Left ventricle myocardium inferior (tissue), 1 donor: ENCODE results near the gene PXYLP1. TPM values are rescaled to one million over a fixed set of nuclear protein-coding genes. Genes with fewer than 3 reads are reported as not detected.
"Not testable (repeated sequence)": the region's sequence is repeated elsewhere in the genome, so short reads cannot be mapped to it uniquely, and the experiment has no call there.

ENCODE experiments used
- DNase-seq: peaks from one replicate; pipeline ENCODE4 v3.0.0-alpha.2; 2020
- H3K27ac ChIP-seq: fragments of 200-600 bp; replicated peaks from 2 replicates; pipeline ENCODE4 v1.8.0; 2021
- H3K27me3 ChIP-seq: fragments of 200-600 bp; 2 replicates; pipeline ENCODE4 v1.8.0; 2021; ENCODE audit warnings: low read depth
- H3K36me3 ChIP-seq: fragments of 200-600 bp; 2 replicates; pipeline ENCODE4 v1.8.0; 2021
- H3K4me1 ChIP-seq: fragments of 200-600 bp; 2 replicates; pipeline ENCODE4 v1.8.0; 2021
- H3K4me3 ChIP-seq: fragments of 200-600 bp; 2 replicates; pipeline ENCODE4 v1.8.0; 2021; ENCODE audit warnings: mild to moderate bottlenecking, moderate library complexity
- H3K9me3 ChIP-seq: fragments of 200-600 bp; replicated peaks from 2 replicates; pipeline ENCODE4 v1.8.0; 2021
- CTCF ChIP-seq: fragments of 200-600 bp; IDR thresholded peaks from 2 replicates; pipeline ENCODE4 v1.8.0; 2021; ENCODE audit warnings: antibody characterized with exemption, mild to moderate bottlenecking, borderline replicate concordance
- intact Hi-C: fragments of 100-400 bp; cut with micrococcal nuclease; formaldehyde crosslinking; loops from one replicate; pipeline ENCODE4 v1.11.0; 2022
- total RNA-seq: library from RNA; stranded (reverse); fragmentation: NEBNext Ultra II Directional; extraction: Animal tissue kit (Norgen Biotek cat#: 25700); gene quantifications from one replicate; pipeline ENCODE4 v1.2.1, GENCODE V29; 2021
- donor health status: DM: no; HTN: yes; CAD: no; lungs with severe emphysema.

PXYLP1 gene
- total RNA-seq, 1 donor from 2014 or later, result 25.6 TPM

- Histone ChIP-seq H3K27ac (no peak overlapping the region), H3K9me3 (no peaks in the 10 kb centered on the region), H3K27me3 (peaks cover 18% of the 10 kb centered on the region), H3K36me3 (no peaks in the 10 kb centered on the region), H3K4me1 (no peaks in the 10 kb centered on the region), H3K4me3 (no peak overlapping the region)
- TF ChIP-seq CTCF, result no peak
- no peak for DNase-seq
- intact Hi-C loops, result loop anchor here (5.0 kb wide), 1 partner anchor 181 kb away; no protein-coding TSS in a partner anchor
Observed at GRCh38 chr3:141193066-141193830, 38.4 kb upstream of the PXYLP1 start.

- Histone ChIP-seq H3K4me1 (no peaks in the 10 kb centered on the region), H3K4me3 (no peak overlapping the region), H3K36me3 (no peaks in the 10 kb centered on the region), H3K9me3 (no peaks in the 10 kb centered on the region), H3K27me3 (no peaks in the 10 kb centered on the region), H3K27ac (no peak overlapping the region)
- intact Hi-C loops, result no loop called here
- no peak for DNase-seq
- TF ChIP-seq CTCF, result no peak
Observed at GRCh38 chr3:141201122-141201521, 30.5 kb upstream of the PXYLP1 start.

GRCh38 chr3:141202682-141203081 lies 28.9 kb upstream of the PXYLP1 start:
- H3K4me1 ChIP-seq, result no peaks in the 10 kb centered on the region
- H3K27ac ChIP-seq, result no peak overlapping the region
- intact Hi-C loops, result no loop called here
- no peak overlapping the region for H3K4me3 ChIP-seq
- TF ChIP-seq CTCF, result no peak
- no peaks in the 10 kb centered on the region for H3K9me3 ChIP-seq
- H3K36me3 ChIP-seq, result no peaks in the 10 kb centered on the region
- no peak for DNase-seq
- H3K27me3 ChIP-seq, result no peaks in the 10 kb centered on the region

- no peak for TF ChIP-seq CTCF
- H3K4me1 ChIP-seq, result no peaks in the 10 kb centered on the region
- H3K27ac ChIP-seq, result no peak overlapping the region
- H3K36me3 ChIP-seq, result no peaks in the 10 kb centered on the region
- no peak overlapping the region for H3K4me3 ChIP-seq
- H3K9me3 ChIP-seq, result no peaks in the 10 kb centered on the region
- intact Hi-C loops, result no loop called here
- no peaks in the 10 kb centered on the region for H3K27me3 ChIP-seq
- no peak for DNase-seq
Observed at GRCh38 chr3:141203866-141204265, 27.8 kb upstream of the PXYLP1 start.

GRCh38 chr3:141204343-141204742 lies 27.3 kb upstream of the PXYLP1 start:
- H3K4me1 ChIP-seq, result no peaks in the 10 kb centered on the region
- intact Hi-C loops, result no loop called here
- H3K27me3 ChIP-seq, result no peaks in the 10 kb centered on the region
- TF ChIP-seq CTCF, result no peak
- H3K4me3 ChIP-seq, result no peak overlapping the region
- no peaks in the 10 kb centered on the region for H3K36me3 ChIP-seq
- no peaks in the 10 kb centered on the region for H3K9me3 ChIP-seq
- DNase-seq, result no peak
- H3K27ac ChIP-seq, result no peak overlapping the region

- intact Hi-C loops, result not testable (repeated sequence)
Observed at GRCh38 chr3:141211306-141211705, 20.3 kb upstream of the PXYLP1 start.

More at GRCh38 chr3:141211306-141211705, 20.3 kb upstream of the PXYLP1 start:
- not testable (repeated sequence) for H3K4me3 ChIP-seq, DNase-seq, H3K27ac ChIP-seq, H3K4me1 ChIP-seq, H3K36me3 ChIP-seq, H3K27me3 ChIP-seq
- peaks cover 12% of the 10 kb centered on the region for H3K9me3 ChIP-seq
